ENCODE measurements around the gene CDKN1A. TPM values are rescaled to one million over a fixed set of nuclear protein-coding genes. Genes with fewer than 3 reads are reported as not detected.

CDKN1A gene
- total and polyA plus RNA-seq, 11 donors, result 27.5 to 658 (median 99.8) TPM

DNA sequence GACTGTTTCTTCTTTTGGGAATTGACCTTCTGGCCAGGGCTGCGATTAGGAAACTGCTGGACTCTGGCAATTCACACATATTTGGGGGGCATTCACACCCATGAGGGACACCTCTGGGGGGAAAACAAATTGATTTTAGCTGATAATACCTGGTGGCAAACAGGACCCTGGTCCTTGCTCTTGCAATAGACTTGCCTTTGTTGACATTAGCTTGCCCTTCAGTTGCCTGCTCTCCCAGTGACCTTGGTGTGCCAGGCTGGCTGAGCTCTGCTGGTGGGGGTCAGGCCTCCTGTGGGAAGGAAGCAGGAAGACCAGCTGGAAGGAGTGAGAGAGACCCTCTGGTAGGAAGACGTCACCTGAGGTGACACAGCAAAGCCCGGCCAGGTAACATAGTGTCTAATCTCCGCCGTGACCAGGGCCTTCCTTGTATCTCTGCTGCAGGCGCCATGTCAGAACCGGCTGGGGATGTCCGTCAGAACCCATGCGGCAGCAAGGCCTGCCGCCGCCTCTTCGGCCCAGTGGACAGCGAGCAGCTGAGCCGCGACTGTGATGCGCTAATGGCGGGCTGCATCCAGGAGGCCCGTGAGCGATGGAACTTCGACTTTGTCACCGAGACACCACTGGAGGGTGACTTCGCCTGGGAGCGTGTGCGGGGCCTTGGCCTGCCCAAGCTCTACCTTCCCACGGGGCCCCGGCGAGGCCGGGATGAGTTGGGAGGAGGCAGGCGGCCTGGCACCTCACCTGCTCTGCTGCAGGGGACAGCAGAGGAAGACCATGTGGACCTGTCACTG, 5.3 kb downstream of the CDKN1A start:
- DNase-seq (no peak), ATAC-seq (no peak)
- 94 to 96% (median 95%) methylated on average over 2 to 29 of the region's 29 CpGs for WGBS, 4 donors
- Histone ChIP-seq H3K9me3 (no peaks in the 10 kb centered on the region), H3K27ac (peak overlapping the region in 3 of 12 donors; percentile 16 to 56 (median 45)), H3K36me3 (peaks cover 9 to 59% (median 46%) of the 10 kb centered on the region in 9 donors), H3K4me3 (no peak overlapping the region), H3K27me3 (no peaks in the 10 kb centered on the region), H3K4me1 (peaks cover 0 to 58% (median 30%) of the 10 kb centered on the region in 12 donors)
- intact Hi-C loops (cut with DNase I), result loop anchor here in 9 of 10 donors (5.0 to 10.0 kb wide), 6 partner anchors 53 to 262 kb away; no protein-coding TSS in a partner anchor
- no peak for TF ChIP-seq POLR2A (IDR thresholded peaks at IDR 0.05)
- TF ChIP-seq, protein P1, sequence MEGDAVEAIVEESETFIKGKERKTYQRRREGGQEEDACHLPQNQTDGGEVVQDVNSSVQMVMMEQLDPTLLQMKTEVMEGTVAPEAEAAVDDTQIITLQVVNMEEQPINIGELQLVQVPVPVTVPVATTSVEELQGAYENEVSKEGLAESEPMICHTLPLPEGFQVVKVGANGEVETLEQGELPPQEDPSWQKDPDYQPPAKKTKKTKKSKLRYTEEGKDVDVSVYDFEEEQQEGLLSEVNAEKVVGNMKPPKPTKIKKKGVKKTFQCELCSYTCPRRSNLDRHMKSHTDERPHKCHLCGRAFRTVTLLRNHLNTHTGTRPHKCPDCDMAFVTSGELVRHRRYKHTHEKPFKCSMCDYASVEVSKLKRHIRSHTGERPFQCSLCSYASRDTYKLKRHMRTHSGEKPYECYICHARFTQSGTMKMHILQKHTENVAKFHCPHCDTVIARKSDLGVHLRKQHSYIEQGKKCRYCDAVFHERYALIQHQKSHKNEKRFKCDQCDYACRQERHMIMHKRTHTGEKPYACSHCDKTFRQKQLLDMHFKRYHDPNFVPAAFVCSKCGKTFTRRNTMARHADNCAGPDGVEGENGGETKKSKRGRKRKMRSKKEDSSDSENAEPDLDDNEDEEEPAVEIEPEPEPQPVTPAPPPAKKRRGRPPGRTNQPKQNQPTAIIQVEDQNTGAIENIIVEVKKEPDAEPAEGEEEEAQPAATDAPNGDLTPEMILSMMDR (IDR thresholded peaks at IDR 0.05), result no peak

DNA sequence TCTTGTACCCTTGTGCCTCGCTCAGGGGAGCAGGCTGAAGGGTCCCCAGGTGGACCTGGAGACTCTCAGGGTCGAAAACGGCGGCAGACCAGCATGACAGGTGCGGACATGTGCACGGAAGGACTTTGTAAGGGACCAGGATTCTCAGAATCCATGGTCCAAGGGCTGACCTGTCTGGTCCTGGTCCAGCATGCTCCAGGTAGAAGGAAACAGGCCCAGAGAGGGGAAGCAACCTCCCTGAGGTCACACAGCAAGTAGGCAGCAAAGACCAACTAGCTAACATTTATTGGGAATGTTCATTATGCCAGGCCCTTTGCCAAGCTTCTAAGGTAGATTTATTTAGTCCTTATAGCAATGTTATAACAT, 5.9 kb downstream of the CDKN1A start:
- peaks cover 0 to 58% (median 27%) of the 10 kb centered on the region in 12 donors for H3K4me1 ChIP-seq
- intact Hi-C loops (cut with DNase I), result loop anchor here in 9 of 10 donors (5.0 to 10.0 kb wide), 6 partner anchors 53 to 262 kb away; no protein-coding TSS in a partner anchor
- H3K27me3 ChIP-seq, result no peaks in the 10 kb centered on the region
- WGBS, 4 donors, result 90 to 99% (median 96%) methylated on average over 6 of the region's 6 CpGs
- DNase-seq, result no peak
- no peaks in the 10 kb centered on the region for H3K9me3 ChIP-seq
- no peak for TF ChIP-seq POLR2A (IDR thresholded peaks at IDR 0.05)
- TF ChIP-seq, protein P1 (IDR thresholded peaks at IDR 0.05), result no peak
- no peak overlapping the region for H3K27ac ChIP-seq
- peaks cover 9 to 55% (median 46%) of the 10 kb centered on the region in 9 donors for H3K36me3 ChIP-seq
- no peak for ATAC-seq
- H3K4me3 ChIP-seq, result no peak overlapping the region

DNA sequence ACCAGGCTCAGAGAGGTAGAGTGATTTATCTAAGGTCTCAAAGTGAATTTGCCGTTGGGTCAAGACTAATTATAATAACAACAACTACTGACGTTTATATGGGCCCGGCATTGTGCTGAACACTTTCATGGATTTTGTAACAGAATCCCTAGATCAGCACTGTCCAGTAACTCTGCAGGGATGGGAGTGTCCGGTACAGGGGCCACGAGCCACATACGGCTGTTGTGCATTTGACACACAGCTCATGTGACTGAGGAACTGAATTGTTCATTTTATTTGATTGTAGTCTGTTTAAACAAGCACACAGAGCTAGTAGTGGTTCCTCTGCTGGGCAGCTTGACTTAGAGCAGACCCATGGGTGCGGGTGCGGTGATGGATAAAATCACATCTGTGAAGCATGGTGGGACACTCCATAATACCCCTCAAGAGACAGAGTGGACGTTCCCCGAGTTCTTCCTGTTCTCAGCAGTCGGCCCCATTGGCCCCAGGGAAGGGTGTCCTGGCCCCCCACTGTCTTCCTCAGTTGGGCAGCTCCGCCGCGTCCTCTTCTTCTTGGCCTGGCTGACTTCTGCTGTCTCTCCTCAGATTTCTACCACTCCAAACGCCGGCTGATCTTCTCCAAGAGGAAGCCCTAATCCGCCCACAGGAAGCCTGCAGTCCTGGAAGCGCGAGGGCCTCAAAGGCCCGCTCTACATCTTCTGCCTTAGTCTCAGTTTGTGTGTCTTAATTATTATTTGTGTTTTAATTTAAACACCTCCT, 6.8 kb downstream of the CDKN1A start:
- 79 to 87% (median 83%) methylated on average over 20 of the region's 20 CpGs for WGBS, 4 donors
- TF ChIP-seq, protein P1 (IDR thresholded peaks at IDR 0.05), result no peak
- TF ChIP-seq POLR2A (IDR thresholded peaks at IDR 0.05), result no peak
- Histone ChIP-seq H3K36me3 (peaks cover 9 to 54% (median 46%) of the 10 kb centered on the region in 9 donors), H3K4me1 (peaks cover 0 to 58% (median 26%) of the 10 kb centered on the region in 12 donors), H3K27ac (peak overlapping the region in 3 of 12 donors; percentile 4 to 38 (median 4)), H3K9me3 (no peaks in the 10 kb centered on the region), H3K27me3 (no peaks in the 10 kb centered on the region), H3K4me3 (no peak overlapping the region)
- DNase-seq, result no peak
- no peak for ATAC-seq
- intact Hi-C loops (cut with DNase I), result loop anchor here in 3 of 10 donors (10.0 kb wide), 2 partner anchors 69 to 261 kb away; no protein-coding TSS in a partner anchor

Data from heart left ventricle (tissue), 16 donors.